K562 (cell line): ENCODE results near the gene PRELID1. TPM values are rescaled to one million over a fixed set of nuclear protein-coding genes. Genes with fewer than 3 reads are reported as not detected.

Source experiments
- ARID3A ChIP-seq: IDR thresholded peaks from 2 replicates; pipeline ENCODE4 v1.6.1; 2012; ENCODE audit warnings: low read depth, low read length, improper control_type of control experiment, borderline replicate concordance
- HBP1 ChIP-seq: fragments of 450-650 bp; formaldehyde crosslinking; IDR thresholded peaks from 2 replicates; pipeline ENCODE4 v1.4.0; 2022; ENCODE audit warnings: missing genetic modification characterization
- IRF1 ChIP-seq: sonication (generic); formaldehyde crosslinking; IDR thresholded peaks from 2 replicates; pipeline ENCODE4 v1.8.0; 2022; ENCODE audit warnings: missing genetic modification reagents, mild to moderate bottlenecking, borderline replicate concordance
- KAT2B ChIP-seq: IDR thresholded peaks from one replicate; pipeline ENCODE4 v1.6.1; 2012; ENCODE audit warnings: low read depth, mild to moderate bottlenecking, control low read depth, inconsistent platforms, low read length, moderate library complexity
- NR4A1 ChIP-seq, 2 experiments: fragments of 250-450 bp in 1 of 2; fragments of 450-650 bp in 1 of 2; sonication (Bioruptor Pico) in 1 of 2; IDR thresholded peaks; 2 replicates each; pipeline versions ENCODE4 v1.4.0 to v1.6.1; 2016 to 2020; ENCODE audit warnings: mild to moderate bottlenecking in 2 of 2, missing compliant biosample characterization in 1 of 2, missing genetic modification characterization in 1 of 2, moderate library complexity in 1 of 2
- NRF1 ChIP-seq, 2 experiments: fragments of 450-650 bp; IDR thresholded peaks in 1 of 2; conservative IDR thresholded peaks in 1 of 2; 2 replicates each; pipeline ENCODE4 v1.6.1; 2014; ENCODE audit warnings: mild to moderate bottlenecking in 2 of 2
- PHF8 ChIP-seq: fragments of 200-600 bp; sonication (generic); IDR thresholded peaks from 2 replicates; pipeline ENCODE4 v1.6.1; 2012; ENCODE audit warnings: mixed run types, mild to moderate bottlenecking, inconsistent platforms, low read length, moderate library complexity, borderline replicate concordance
- TAF1 ChIP-seq: IDR thresholded peaks from 2 replicates; pipeline ENCODE4 v1.6.1; 2011; ENCODE audit warnings: mild to moderate bottlenecking, low read length, moderate library complexity; ENCODE audit not compliant: insufficient read depth, control insufficient read depth, severe bottlenecking; ENCODE audit errors: extremely low read depth
- ZBTB7A ChIP-seq: IDR thresholded peaks from 2 replicates; pipeline ENCODE4 v1.6.1; 2011; ENCODE audit warnings: low read depth, mild to moderate bottlenecking, low read length, moderate library complexity, borderline replicate concordance; ENCODE audit not compliant: control insufficient read depth
- ZNF609 ChIP-seq: sonication (generic); formaldehyde crosslinking; IDR thresholded peaks from 2 replicates; pipeline ENCODE4 v1.8.1; 2023; ENCODE audit warnings: missing genetic modification reagents, mild to moderate bottlenecking, borderline replicate concordance
- polyA plus RNA-seq, 8 experiments: library from polyadenylated mRNA; depleted of rRNA in 4 of 8; stranded (reverse) in 5 of 8; unstranded in 3 of 8; fragments of >200 nt; fragmentation: Nextera tagmentation in 2 of 8; fragmentation: Illumina TruSeq in 1 of 8; extraction: Ambion mirVana in 2 of 8; extraction: Trizol in 1 of 8; gene quantifications; 2 replicates each; pipeline versions ENCODE4 v1.2.1 to v1.2.3, GENCODE V29; 2011 to 2014; ENCODE audit warnings: inconsistent platforms in 1 of 8, missing spikeins in 1 of 8
- total RNA-seq, 7 experiments: library from RNA; depleted of rRNA in 6 of 7; stranded (reverse); fragments of >200 nt in 6 of 7; fragmentation: Illumina TruSeq in 2 of 7; extraction: Trizol in 2 of 7; gene quantifications; 2 replicates each; pipeline versions ENCODE4 v1.2.1 to v1.2.3, GENCODE V29; 2011 to 2021; ENCODE audit warnings: low replicate concordance in 1 of 7

PRELID1 gene
- total and polyA plus RNA-seq, 9 of the 15 experiments (the other 6 are each of a cell fraction or from before 2014, with no cell fraction given): 40.1 to 484 (median 340) TPM

- TF ChIP-seq ARID3A: no peak
- TF ChIP-seq IRF1 (CRISPR knock-in tag): no peak
- no peak for TF ChIP-seq ZNF609 (CRISPR knock-in tag)
- peak; percentile 56 to 63 for TF ChIP-seq NRF1 (conservative IDR thresholded peaks at IDR 0.05 in 1 of 2, IDR thresholded peaks at IDR 0.05 in 1 of 2)
- no peak for TF ChIP-seq PHF8
- TF ChIP-seq HBP1: no peak
- TF ChIP-seq ZBTB7A: peak; percentile 38; the same call in 1 of the 2 replicates
- TF ChIP-seq KAT2B: no peak
- peak; percentile 39 for TF ChIP-seq TAF1
- TF ChIP-seq NR4A1 (CRISPR knock-in tag; IDR thresholded peaks at IDR 0.05): peak; percentile 19; the same call in 1 of the 2 replicates
- TF ChIP-seq NR4A1 (tag; IDR thresholded peaks at IDR 0.05): no peak
These were observed 1.1 kb upstream of the PRELID1 start (continued) for GRCh38 chr5:177302354-177303110.
